ENCODE measurements around the gene PCSK4.

The PCSK4 gene

GRCh38 chr19:1434577-1435060, 55.5 kb downstream of the PCSK4 start:
- H3K27me3 ChIP-seq (ENCODE audit: control insufficient read depth, insufficient read depth, low read length): no peaks in the 10 kb centered on the region
- H3K4me1 ChIP-seq: peaks cover 3% of the 10 kb centered on the region
- no peak overlapping the region for H3K4me3 ChIP-seq (ENCODE audit: low read depth, low read length)
- H3K4me2 ChIP-seq (ENCODE audit: low read length): no peak overlapping the region
- no peak overlapping the region for H2AFZ ChIP-seq
- no peaks in the 10 kb centered on the region for H3K9me3 ChIP-seq (ENCODE audit: control insufficient read depth, low read length)
- no peak for TF ChIP-seq CTCF (IDR thresholded peaks at IDR 0.05)
- H3K9ac ChIP-seq: no peak overlapping the region
- peaks cover 10% of the 10 kb centered on the region for H3K79me2 ChIP-seq
- H3K27ac ChIP-seq: no peak overlapping the region
- H3K36me3 ChIP-seq (ENCODE audit: control insufficient read depth, insufficient read depth, low read length): no peaks in the 10 kb centered on the region

GRCh38 chr19:1434040-1434366, 56.1 kb downstream of the PCSK4 start:
- H3K4me2 ChIP-seq (ENCODE audit: low read length): no peak overlapping the region
- no peaks in the 10 kb centered on the region for H3K9me3 ChIP-seq (ENCODE audit: control insufficient read depth, low read length)
- H2AFZ ChIP-seq: no peak overlapping the region
- no peak overlapping the region for H3K9ac ChIP-seq
- peaks cover 11% of the 10 kb centered on the region for H3K79me2 ChIP-seq
- H3K27me3 ChIP-seq (ENCODE audit: control insufficient read depth, insufficient read depth, low read length): no peaks in the 10 kb centered on the region
- H3K4me1 ChIP-seq: no peaks in the 10 kb centered on the region
- no peak overlapping the region for H3K4me3 ChIP-seq (ENCODE audit: low read depth, low read length)
- no peak overlapping the region for H3K27ac ChIP-seq
- H3K36me3 ChIP-seq (ENCODE audit: control insufficient read depth, insufficient read depth, low read length): no peaks in the 10 kb centered on the region
- no peak for TF ChIP-seq CTCF (IDR thresholded peaks at IDR 0.05)

- no peaks in the 10 kb centered on the region for H3K27me3 ChIP-seq (ENCODE audit: control insufficient read depth, insufficient read depth, low read length)
- no peaks in the 10 kb centered on the region for H3K4me1 ChIP-seq
- H3K4me3 ChIP-seq (ENCODE audit: low read depth, low read length): no peak overlapping the region
- no peak overlapping the region for H3K9ac ChIP-seq
- no peak overlapping the region for H3K27ac ChIP-seq
- no peak overlapping the region for H3K4me2 ChIP-seq (ENCODE audit: low read length)
- no peak for TF ChIP-seq CTCF (IDR thresholded peaks at IDR 0.05)
- H3K36me3 ChIP-seq (ENCODE audit: control insufficient read depth, insufficient read depth, low read length): no peaks in the 10 kb centered on the region
- H2AFZ ChIP-seq: no peak overlapping the region
- H3K9me3 ChIP-seq (ENCODE audit: control insufficient read depth, low read length): no peaks in the 10 kb centered on the region
- H3K79me2 ChIP-seq: peaks cover 8% of the 10 kb centered on the region
Observed at GRCh38 chr19:1433119-1434039, 56.8 kb downstream of the PCSK4 start.

- H3K27ac ChIP-seq: no peak overlapping the region
- H3K79me2 ChIP-seq: peaks cover 8% of the 10 kb centered on the region
- no peaks in the 10 kb centered on the region for H3K36me3 ChIP-seq (ENCODE audit: control insufficient read depth, insufficient read depth, low read length)
- H3K9me3 ChIP-seq (ENCODE audit: control insufficient read depth, low read length): no peaks in the 10 kb centered on the region
- no peak overlapping the region for H2AFZ ChIP-seq
- no peak overlapping the region for H3K9ac ChIP-seq
- no peaks in the 10 kb centered on the region for H3K4me1 ChIP-seq
- H3K27me3 ChIP-seq (ENCODE audit: control insufficient read depth, insufficient read depth, low read length): no peaks in the 10 kb centered on the region
- H3K4me2 ChIP-seq (ENCODE audit: low read length): no peak overlapping the region
- TF ChIP-seq CTCF (IDR thresholded peaks at IDR 0.05): no peak
- H3K4me3 ChIP-seq (ENCODE audit: low read depth, low read length): no peak overlapping the region
Observed at GRCh38 chr19:1432507-1432887, 57.7 kb downstream of the PCSK4 start.
